Loucy (cell line): Measurements from ENCODE around the gene RAD51B.

Source experiments
- CTCF ChIP-seq: fragments of 200-600 bp; sonication (generic); conservative IDR thresholded peaks from 2 replicates; pipeline ENCODE4 v1.5.1; 2014; ENCODE audit warnings: mild to moderate bottlenecking, antibody characterized with exemption, low read length
- EZH2phosphoT487 ChIP-seq: fragments of 200-600 bp; IDR thresholded peaks from 2 replicates; pipeline ENCODE4 v1.6.1; 2018; ENCODE audit warnings: antibody characterized with exemption, mild to moderate bottlenecking, moderate library complexity, borderline replicate concordance

- TF ChIP-seq CTCF (no peak), EZH2phosphoT487 (no peak)
Measured at GRCh38 chr14:68619790-68620574, 800.4 kb downstream of the RAD51B start.
